NCI-H460 (cell line): Measurements from ENCODE around the gene LBHD1. TPM values are rescaled to one million over a fixed set of nuclear protein-coding genes. Genes with fewer than 3 reads are reported as not detected.
"Not testable (repeated sequence)": the region's sequence is repeated elsewhere in the genome, so short reads cannot be mapped to it uniquely, and the experiment has no call there.

Experiments
- DNase-seq: peaks from one replicate; pipeline ENCODE4 v3.0.0-alpha.2; 2016; ENCODE audit warnings: low read depth; ENCODE audit errors: extremely low read depth
- polyA plus RNA-seq: library from polyadenylated mRNA; depleted of rRNA; stranded (reverse); fragments of >200 nt; gene quantifications from 2 replicates; pipeline ENCODE4 v1.2.3, GENCODE V29; 2014; cell fraction: nucleus; rRNA removed
- total RNA-seq: library from RNA; depleted of rRNA; stranded (reverse); fragments of >200 nt; shearing (Covaris generic); gene quantifications from 2 replicates; pipeline ENCODE4 v1.2.3, GENCODE V29; 2014; rRNA removed

Gene LBHD1
- total RNA-seq = 5.4 and 5.5 TPM in 2 replicates
- 12.9 and 20.5 TPM in 2 replicates for polyA plus RNA-seq

GRCh38 chr11:62671608-62672389 is at the start of gene LBHD1, which contains the start of gene UQCC3:
Gene LBHD1 (minus strand): TSS chr11:62672267. CDS start chr11:62670031, 2,236 bp downstream.
Gene UQCC3 (plus strand): TSS chr11:62671673. CDS start chr11:62671746, 73 bp downstream.
- peak; percentile 67 for DNase-seq

- DNase-seq = no peak
Measured at GRCh38 chr11:62719302-62719978, 47.4 kb upstream of the LBHD1 start.

DNA sequence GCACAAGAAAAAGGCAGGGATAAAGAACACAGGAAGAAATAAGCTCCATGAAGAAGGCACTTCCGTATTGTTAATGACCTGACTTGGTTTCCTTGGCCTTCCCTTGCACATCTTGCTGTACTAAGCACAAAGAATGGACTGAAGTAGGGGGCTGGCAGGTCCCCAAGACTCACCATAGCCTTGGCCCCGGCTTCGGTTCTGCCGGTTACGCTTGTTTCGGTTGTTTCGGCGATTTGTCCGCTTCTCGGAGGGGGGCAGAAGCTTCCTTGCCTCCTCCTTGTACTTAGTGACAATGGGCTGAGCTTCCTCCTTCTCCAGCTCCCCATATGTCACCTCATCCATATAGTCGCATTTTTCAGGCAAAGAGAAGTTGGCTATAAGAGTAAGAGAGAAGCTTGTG is 44.7 kb upstream of the LBHD1 start:
- DNase-seq = no peak

DNA sequence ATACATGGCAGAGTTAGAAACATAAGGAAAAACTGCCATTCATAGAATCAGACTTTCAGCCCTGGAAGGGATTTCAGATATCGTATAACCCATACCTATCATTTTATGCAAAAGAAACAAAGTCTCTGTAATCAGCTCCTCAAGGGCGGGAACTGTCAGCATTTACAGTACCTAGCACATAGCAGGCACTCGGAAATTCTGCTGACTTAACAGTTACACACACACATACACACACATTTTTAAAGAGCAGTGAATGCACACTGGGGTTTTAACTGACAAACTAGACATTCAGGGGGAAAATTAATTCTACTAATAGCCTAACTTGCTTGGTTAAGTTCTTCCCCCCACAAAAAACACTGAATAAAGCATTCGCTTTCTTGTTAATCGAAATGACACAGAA is 44.1 kb upstream of the LBHD1 start:
- DNase-seq = no peak

GRCh38 chr11:62715150-62716130 is 43.4 kb upstream of the LBHD1 start:
- DNase-seq = no peak

- no peak for DNase-seq
Measured at GRCh38 chr11:62713343-62713742, 41.3 kb upstream of the LBHD1 start.

- DNase-seq = no peak
Measured at GRCh38 chr11:62712861-62713260, 40.8 kb upstream of the LBHD1 start.

DNA sequence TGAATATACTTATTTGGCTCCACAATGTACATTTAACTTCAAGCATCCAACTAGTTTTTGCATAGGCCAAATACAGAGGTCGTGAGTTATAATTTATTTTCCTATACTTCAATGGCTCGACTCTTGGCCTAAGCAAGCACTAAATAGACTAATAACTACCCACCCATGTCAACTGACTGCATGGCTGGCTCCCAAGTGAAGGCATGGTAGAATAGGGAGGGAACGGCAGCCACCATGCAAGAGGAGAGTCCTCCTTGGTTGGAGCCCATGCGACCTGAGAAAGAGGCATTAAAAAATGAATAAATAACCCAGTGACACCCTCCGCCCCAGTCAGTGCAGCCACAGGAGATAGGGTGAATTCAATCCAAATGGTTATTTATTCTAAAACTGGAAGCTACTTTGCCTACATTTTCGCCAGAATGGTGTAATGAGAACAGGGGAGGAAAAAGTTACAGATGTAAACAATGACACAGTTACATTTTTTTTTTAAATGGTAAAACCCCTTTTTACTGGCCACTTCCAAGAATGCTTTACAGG is 40.3 kb upstream of the LBHD1 start:
- DNase-seq = no peak

- DNase-seq = no peak
Measured at GRCh38 chr11:62710001-62710345, 37.9 kb upstream of the LBHD1 start.

- peak; percentile 95 for DNase-seq
Measured at GRCh38 chr11:62709247-62710000, 37.4 kb upstream of the LBHD1 start.

- no peak for DNase-seq
Measured at GRCh38 chr11:62708793-62709192, 36.7 kb upstream of the LBHD1 start.

DNA sequence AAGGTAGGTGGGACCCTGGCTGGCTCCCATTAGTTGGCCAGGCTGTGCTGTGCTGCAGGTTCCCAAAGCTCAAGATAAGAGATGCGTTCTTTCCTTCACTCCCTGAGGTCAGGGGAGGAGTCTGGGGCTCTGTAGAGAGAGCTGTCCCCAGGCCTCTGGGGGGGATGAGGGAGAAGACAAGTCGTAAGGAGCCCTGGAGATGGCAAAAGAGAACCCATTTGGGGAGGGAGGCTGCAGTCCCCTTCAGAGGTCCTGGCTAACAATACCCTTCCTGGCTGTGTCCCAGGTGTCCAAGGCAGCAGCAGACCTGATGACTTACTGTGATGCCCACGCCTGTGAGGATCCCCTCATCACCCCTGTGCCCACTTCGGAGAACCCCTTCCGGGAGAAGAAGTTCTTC is 36.3 kb upstream of the LBHD1 start:
- no peak for DNase-seq

GRCh38 chr11:62707277-62707861 is 35.3 kb upstream of the LBHD1 start, which contains the start of the genes BSCL2 and GNG3:
Gene BSCL2 (minus strand): TSS chr11:62707424. CDS start chr11:62707195, 229 bp downstream.
Gene GNG3 (plus strand): TSS chr11:62707676. CDS start chr11:62708296, 620 bp downstream.
- DNase-seq = no peak

GRCh38 chr11:62706850-62707247 is 34.8 kb upstream of the LBHD1 start:
- DNase-seq = no peak

- peak; percentile 82 for DNase-seq
Measured at GRCh38 chr11:62705880-62706849, 34.1 kb upstream of the LBHD1 start.

GRCh38 chr11:62705413-62705812 is 33.3 kb upstream of the LBHD1 start:
- DNase-seq = no peak

DNA sequence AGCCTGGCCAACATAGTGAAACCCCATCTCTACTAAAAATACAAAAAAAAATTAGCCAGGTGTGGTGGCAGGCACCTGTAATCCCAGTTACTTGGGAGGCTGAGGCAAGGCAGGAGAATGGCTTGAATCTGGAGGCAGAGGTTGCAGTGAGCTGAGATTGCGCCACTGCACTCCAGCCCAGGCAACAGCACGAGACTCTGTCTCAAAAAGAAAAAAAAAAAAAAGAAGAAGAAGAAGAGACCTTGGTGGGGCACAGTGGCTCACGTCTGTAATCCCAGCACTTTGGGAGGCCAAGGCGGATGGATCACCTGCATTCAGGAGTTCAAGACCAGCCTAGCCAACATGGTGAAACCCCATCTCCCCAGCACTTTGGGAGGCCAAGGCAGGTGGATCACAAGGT is 31.9 kb upstream of the LBHD1 start:
- DNase-seq = not testable (repeated sequence)

DNA sequence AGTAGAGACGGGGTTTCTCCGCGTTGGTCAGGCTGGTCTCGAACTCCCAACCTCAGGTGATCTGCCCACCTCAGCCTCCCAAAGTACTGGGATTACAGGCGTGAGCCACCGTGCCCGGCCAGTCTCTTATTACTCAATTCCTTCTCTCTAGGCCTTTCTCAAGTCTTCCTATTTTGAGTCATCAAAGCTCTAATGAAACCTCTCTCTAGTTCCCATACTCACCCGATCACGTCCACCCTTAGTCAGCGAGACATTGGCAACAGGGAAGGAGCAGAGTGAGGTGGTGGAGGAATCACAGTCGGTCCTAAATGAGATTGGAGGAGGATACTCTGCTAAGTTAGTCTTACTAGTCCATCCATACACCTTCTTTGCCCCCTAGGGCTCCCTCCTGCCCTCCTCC is 30.2 kb upstream of the LBHD1 start:
- DNase-seq = no peak
